Suprapubic skin (tissue), 4 donors: ENCODE measurements around the gene SLC22A16. TPM values are rescaled to one million over a fixed set of nuclear protein-coding genes. Genes with fewer than 3 reads are reported as not detected.

Experiments used
- DNase-seq, 2 donors: peaks; one replicate each; pipeline ENCODE4 v3.0.0-alpha.2; 2019; ENCODE audit warnings: low spot score in 2 of 2
- H3K27ac ChIP-seq: fragments of 200-600 bp; sonication (generic); one replicate; pipeline ENCODE4 v1.5.1; 2019
- H3K27me3 ChIP-seq: fragments of 200-600 bp; sonication (generic); one replicate; pipeline ENCODE4 v1.5.1; 2019
- H3K36me3 ChIP-seq: fragments of 200-600 bp; sonication (generic); one replicate; pipeline ENCODE4 v1.5.1; 2019
- H3K4me1 ChIP-seq: fragments of 200-600 bp; sonication (generic); one replicate; pipeline ENCODE4 v1.5.1; 2019
- H3K4me3 ChIP-seq: fragments of 200-600 bp; sonication (generic); one replicate; pipeline ENCODE4 v1.5.1; 2019; ENCODE audit warnings: mild to moderate bottlenecking
- H3K9me3 ChIP-seq: fragments of 200-600 bp; sonication (generic); one replicate; pipeline ENCODE4 v1.5.1; 2019
- EP300 ChIP-seq: sonication (generic); formaldehyde crosslinking; IDR thresholded peaks from one replicate; pipeline ENCODE4 v1.6.1; 2017; ENCODE audit warnings: antibody characterized with exemption
- POLR2A ChIP-seq, 2 donors: fragments of 450-650 bp; IDR thresholded peaks; one replicate each; pipeline ENCODE4 v1.6.1; 2017; ENCODE audit warnings: antibody characterized with exemption in 2 of 2, mild to moderate bottlenecking in 2 of 2, moderate library complexity in 2 of 2
- POLR2AphosphoS5 ChIP-seq, 3 donors: sonication (generic); formaldehyde crosslinking; IDR thresholded peaks; one replicate each; pipeline ENCODE4 v1.6.1; 2017; ENCODE audit warnings: antibody characterized with exemption in 3 of 3
- WGBS: methylation state at CpG from one replicate; pipeline ENCODE4 v1.1.5; 2018; 5-methylcytosine and 5-hydroxymethylcytosine counted together
- total RNA-seq, 4 donors: library from RNA; depleted of rRNA; stranded (reverse); fragments of >200 nt; gene quantifications; one replicate each; pipeline ENCODE4 v1.1.0, GENCODE V29; 2016
- TF ChIP-seq, protein P1 (sequence below), 2 donors: fragments of 200-600 bp in 1 of 2; fragments of 450-650 bp in 1 of 2; sonication (generic) in 1 of 2; IDR thresholded peaks; one replicate each; pipeline ENCODE4 v1.5.1; 2016 to 2019; ENCODE audit warnings: antibody characterized with exemption in 2 of 2, mild to moderate bottlenecking in 1 of 2, moderate library complexity in 1 of 2

The SLC22A16 gene
- total RNA-seq, 4 donors from 2014 or later = not detected

DNA sequence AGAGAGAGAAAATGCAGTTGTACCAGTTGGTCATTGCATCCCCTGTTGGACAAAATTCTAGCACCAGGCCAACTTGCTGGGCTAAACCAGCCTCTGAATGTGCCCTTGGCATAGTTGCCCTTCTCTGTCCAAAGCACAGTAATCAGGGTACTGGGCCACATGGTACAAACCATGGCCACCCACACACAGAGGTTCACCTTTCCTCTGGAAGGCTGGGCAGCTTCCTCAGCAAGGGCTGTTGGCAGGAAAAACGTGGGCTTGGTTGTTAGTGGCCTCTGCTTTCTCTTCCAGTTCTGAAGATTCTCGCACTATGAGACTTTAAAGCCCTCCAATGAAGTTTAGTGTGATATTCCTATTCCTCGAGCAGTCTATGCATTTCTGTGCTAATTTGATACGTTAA is 61.7 kb downstream of the SLC22A16 start:
- whole genome bisulfite sequencing = 69% methylated on average over 4 of the region's 4 CpGs
- DNase-seq = no peak
- H3K9me3 ChIP-seq = no peaks in the 10 kb centered on the region
- no peaks in the 10 kb centered on the region for H3K36me3 ChIP-seq
- H3K4me3 ChIP-seq = peak overlapping the region; percentile 38
- peak overlapping the region; percentile 54 for H3K27ac ChIP-seq
- H3K4me1 ChIP-seq = peaks cover 13% of the 10 kb centered on the region
- TF ChIP-seq POLR2AphosphoS5 (IDR thresholded peaks at IDR 0.05) (no peak), POLR2A (IDR thresholded peaks at IDR 0.05) (no peak), EP300 (no peak)
- TF ChIP-seq, protein P1, sequence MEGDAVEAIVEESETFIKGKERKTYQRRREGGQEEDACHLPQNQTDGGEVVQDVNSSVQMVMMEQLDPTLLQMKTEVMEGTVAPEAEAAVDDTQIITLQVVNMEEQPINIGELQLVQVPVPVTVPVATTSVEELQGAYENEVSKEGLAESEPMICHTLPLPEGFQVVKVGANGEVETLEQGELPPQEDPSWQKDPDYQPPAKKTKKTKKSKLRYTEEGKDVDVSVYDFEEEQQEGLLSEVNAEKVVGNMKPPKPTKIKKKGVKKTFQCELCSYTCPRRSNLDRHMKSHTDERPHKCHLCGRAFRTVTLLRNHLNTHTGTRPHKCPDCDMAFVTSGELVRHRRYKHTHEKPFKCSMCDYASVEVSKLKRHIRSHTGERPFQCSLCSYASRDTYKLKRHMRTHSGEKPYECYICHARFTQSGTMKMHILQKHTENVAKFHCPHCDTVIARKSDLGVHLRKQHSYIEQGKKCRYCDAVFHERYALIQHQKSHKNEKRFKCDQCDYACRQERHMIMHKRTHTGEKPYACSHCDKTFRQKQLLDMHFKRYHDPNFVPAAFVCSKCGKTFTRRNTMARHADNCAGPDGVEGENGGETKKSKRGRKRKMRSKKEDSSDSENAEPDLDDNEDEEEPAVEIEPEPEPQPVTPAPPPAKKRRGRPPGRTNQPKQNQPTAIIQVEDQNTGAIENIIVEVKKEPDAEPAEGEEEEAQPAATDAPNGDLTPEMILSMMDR (IDR thresholded peaks at IDR 0.05) = no peak
- H3K27me3 ChIP-seq = no peaks in the 10 kb centered on the region

GRCh38 chr6:110412360-110412759 is 64.1 kb downstream of the SLC22A16 start:
- Histone ChIP-seq H3K4me1 (peaks cover 13% of the 10 kb centered on the region), H3K36me3 (no peaks in the 10 kb centered on the region), H3K27ac (no peak overlapping the region), H3K27me3 (no peaks in the 10 kb centered on the region), H3K9me3 (no peaks in the 10 kb centered on the region), H3K4me3 (no peak overlapping the region)
- 64% methylated on average over 8 of the region's 8 CpGs for WGBS
- no peak for DNase-seq
- no peak for TF ChIP-seq POLR2A (IDR thresholded peaks at IDR 0.05)
- TF ChIP-seq, protein P1 (IDR thresholded peaks at IDR 0.05) = no peak
- TF ChIP-seq EP300 = no peak
- no peak for TF ChIP-seq POLR2AphosphoS5 (IDR thresholded peaks at IDR 0.05)

DNA sequence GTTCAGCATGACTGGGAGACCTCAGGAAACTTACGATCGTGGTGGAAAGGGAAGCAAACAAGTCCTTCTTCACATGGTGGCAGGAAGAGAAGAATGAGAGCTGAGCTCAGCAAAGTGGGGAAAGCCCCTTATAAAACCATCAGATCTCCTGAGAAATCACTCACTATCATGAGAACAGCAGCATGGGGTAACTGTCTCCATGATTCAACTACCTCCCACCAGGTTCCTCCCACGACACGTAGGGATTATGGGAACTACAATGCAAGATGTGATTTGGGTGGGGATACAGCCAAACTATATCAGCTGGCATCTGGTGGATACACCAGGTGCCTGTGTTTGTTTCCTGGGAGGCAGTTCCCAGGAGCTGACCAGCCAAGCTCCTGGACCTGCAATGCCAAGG is 65.9 kb downstream of the SLC22A16 start:
- H3K4me3 ChIP-seq = no peak overlapping the region
- H3K27me3 ChIP-seq = no peaks in the 10 kb centered on the region
- no peak overlapping the region for H3K27ac ChIP-seq
- DNase-seq = no peak
- peaks cover 4% of the 10 kb centered on the region for H3K4me1 ChIP-seq
- no peak for TF ChIP-seq POLR2AphosphoS5 (IDR thresholded peaks at IDR 0.05)
- no peak for TF ChIP-seq EP300
- TF ChIP-seq, protein P1 (IDR thresholded peaks at IDR 0.05) = no peak
- no peak for TF ChIP-seq POLR2A (IDR thresholded peaks at IDR 0.05)
- no peaks in the 10 kb centered on the region for H3K9me3 ChIP-seq
- 77% methylated on average over 4 of the region's 4 CpGs for WGBS
- H3K36me3 ChIP-seq = no peaks in the 10 kb centered on the region

DNA sequence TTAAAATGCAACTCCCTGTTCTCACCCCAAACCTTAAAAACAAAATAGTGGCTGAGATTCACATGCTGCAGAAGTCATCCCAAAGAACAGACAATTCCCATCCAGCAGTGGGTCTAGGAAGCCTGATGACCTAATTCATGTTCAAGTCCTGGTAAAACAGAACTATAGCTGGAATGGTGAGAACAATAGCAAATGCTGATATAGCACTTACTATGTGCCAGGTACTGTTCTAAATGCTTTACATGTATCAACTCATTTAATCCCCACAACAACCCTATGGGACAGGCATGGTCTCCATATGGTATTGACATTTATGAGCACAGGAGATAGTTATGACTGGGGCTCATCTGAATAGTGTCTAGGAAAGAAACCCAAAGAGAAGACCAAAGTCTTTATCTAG is 66.6 kb downstream of the SLC22A16 start:
- Histone ChIP-seq H3K27me3 (no peaks in the 10 kb centered on the region), H3K4me3 (no peak overlapping the region), H3K36me3 (no peaks in the 10 kb centered on the region), H3K4me1 (peaks cover 1% of the 10 kb centered on the region), H3K9me3 (no peaks in the 10 kb centered on the region), H3K27ac (no peak overlapping the region)
- no peak for DNase-seq
- TF ChIP-seq POLR2A (IDR thresholded peaks at IDR 0.05) = no peak
- TF ChIP-seq EP300 = no peak
- TF ChIP-seq, protein P1 (IDR thresholded peaks at IDR 0.05) = no peak
- TF ChIP-seq POLR2AphosphoS5 (IDR thresholded peaks at IDR 0.05) = no peak

DNA sequence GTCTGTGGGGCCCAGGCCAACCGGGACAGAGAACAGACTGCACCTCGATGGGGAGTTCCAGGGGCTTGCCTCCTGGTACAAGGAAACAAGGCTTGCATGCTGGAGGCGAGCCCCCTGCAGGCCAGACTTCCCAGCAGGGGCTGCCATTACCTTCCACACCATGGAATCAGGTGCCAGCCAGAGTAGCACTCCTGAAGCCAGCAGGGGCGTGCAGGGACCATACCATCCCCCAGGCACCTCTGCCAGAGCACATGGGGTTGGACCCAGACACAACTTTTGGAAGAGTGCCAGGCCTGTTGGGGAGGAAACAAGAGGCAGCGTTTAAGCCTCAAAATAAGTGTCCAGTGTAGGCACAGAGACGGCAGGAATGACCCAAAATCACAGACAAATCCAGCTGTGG is 67.5 kb downstream of the SLC22A16 start:
- no peaks in the 10 kb centered on the region for H3K36me3 ChIP-seq
- WGBS = 87% methylated on average over 6 of the region's 6 CpGs
- TF ChIP-seq POLR2AphosphoS5 (IDR thresholded peaks at IDR 0.05) = no peak
- TF ChIP-seq, protein P1 (IDR thresholded peaks at IDR 0.05) = no peak
- H3K27ac ChIP-seq = no peak overlapping the region
- DNase-seq = no peak
- H3K4me3 ChIP-seq = no peak overlapping the region
- no peaks in the 10 kb centered on the region for H3K4me1 ChIP-seq
- H3K9me3 ChIP-seq = no peaks in the 10 kb centered on the region
- H3K27me3 ChIP-seq = no peaks in the 10 kb centered on the region
